Ecto neural progenitor cell (in vitro differentiated cells): Measurements from ENCODE around the gene RHOT1.
"Not testable (repeated sequence)": the region's sequence is repeated elsewhere in the genome, so short reads cannot be mapped to it uniquely, and the experiment has no call there.

Source experiments
- DNase-seq: peaks from one replicate; pipeline ENCODE4 v3.0.0-alpha.2; 2018; ENCODE audit warnings: low spot score

RHOT1 gene

GRCh38 chr17:32124985-32125847, 17.1 kb upstream of the RHOT1 start:
- DNase-seq = no peak

GRCh38 chr17:32125848-32126153, 16.5 kb upstream of the RHOT1 start:
- DNase-seq = no peak

DNA sequence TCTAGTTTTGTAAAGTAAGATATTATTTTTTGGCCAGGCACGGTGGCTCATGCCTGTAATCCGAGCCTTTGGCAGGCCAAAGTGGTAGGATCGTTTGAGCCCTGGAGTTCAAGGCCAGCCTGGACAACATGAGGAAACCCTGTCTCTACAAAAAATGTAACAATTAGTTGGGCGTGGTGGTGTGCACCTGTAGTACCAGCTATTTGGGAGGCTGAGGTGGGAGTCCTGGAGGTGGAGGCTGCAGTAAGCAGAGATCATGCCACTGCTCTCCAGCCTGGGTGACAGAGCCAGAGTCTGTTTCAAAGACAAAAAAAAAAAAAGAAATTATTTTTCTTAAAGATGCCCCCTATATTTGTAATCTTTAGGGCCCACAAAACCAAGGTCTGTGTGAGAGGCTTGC, 16.0 kb upstream of the RHOT1 start:
- DNase-seq = no peak

DNA sequence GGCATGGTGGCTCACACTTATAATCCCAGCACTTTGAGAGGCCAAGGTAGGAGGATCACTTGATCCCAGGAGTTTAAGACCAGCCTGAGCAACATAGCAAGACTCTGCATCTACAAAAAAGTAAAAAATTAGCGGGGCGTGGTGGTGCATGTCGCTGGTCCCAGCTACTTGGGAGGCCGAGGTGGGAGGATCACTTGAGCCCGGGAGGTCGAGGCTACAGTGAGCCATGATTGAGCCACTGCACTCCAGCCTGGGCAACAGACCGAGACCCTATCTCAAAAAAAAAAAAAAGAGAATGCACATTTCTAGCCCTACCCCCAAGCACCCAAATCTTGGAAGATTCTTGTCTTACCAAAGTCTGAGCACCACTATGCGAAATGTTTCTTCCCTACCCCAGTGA, 15.6 kb upstream of the RHOT1 start:
- no peak for DNase-seq

GRCh38 chr17:32127158-32127897, 15.0 kb upstream of the RHOT1 start:
- peak; percentile 75 for DNase-seq

DNA sequence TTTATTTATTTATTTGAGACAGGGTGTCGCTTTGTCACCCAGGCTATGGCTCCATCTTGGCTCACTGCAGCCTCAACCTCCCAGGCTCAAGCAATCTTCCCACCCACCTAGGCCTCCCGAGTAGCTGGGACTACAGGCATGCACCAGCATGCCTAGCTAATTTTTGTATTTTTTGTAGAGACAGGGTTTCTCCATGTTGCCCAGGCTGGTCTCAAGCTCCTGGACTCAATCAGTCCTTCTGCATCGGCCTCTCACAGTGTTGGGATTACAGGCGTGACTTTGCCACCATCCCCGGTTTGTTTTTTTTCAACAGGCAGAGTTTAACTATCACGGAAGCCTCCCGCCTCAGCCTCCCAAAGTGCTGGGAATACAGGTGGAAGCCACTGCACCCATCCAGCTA, 13.8 kb upstream of the RHOT1 start:
- DNase-seq = not testable (repeated sequence)

DNA sequence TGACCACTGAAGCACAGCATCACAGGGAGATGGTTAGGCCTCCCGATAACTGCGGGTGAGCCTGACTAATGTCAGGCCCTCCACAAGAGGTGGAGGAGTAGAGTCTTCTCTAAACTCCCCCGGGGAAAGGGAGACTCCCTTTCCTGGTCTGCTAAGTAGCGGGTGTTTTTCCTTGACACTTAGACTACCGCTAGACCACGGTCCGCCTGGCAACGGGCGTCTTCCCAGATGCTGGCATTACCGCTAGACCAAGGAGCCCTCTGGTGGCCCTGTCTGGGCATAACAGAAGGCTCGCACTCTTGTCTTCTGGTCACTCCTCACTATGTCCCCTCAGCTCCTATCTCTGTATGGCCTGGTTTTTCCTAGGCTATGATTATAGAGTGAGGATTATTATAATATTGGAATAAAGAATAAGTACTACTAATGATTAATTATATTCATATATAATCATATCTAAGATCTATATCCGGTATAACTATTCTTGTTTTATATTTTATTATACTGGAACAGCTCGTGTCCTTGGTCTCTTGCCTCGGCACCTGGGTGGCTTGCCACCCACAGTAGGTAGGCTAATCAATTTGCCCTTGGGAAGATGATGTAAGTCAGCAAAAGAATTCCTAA, 6.7 kb upstream of the RHOT1 start:
- not testable (repeated sequence) for DNase-seq

- no peak for DNase-seq
Observed at GRCh38 chr17:32136856-32137255, 5.4 kb upstream of the RHOT1 start.

GRCh38 chr17:32139504-32139903, 2.8 kb upstream of the RHOT1 start:
- not testable (repeated sequence) for DNase-seq

GRCh38 chr17:32141258-32141657, 1.0 kb upstream of the RHOT1 start:
- no peak for DNase-seq

- no peak for DNase-seq
Observed at GRCh38 chr17:32141679-32142037, 644 bp upstream of the RHOT1 start.

DNA sequence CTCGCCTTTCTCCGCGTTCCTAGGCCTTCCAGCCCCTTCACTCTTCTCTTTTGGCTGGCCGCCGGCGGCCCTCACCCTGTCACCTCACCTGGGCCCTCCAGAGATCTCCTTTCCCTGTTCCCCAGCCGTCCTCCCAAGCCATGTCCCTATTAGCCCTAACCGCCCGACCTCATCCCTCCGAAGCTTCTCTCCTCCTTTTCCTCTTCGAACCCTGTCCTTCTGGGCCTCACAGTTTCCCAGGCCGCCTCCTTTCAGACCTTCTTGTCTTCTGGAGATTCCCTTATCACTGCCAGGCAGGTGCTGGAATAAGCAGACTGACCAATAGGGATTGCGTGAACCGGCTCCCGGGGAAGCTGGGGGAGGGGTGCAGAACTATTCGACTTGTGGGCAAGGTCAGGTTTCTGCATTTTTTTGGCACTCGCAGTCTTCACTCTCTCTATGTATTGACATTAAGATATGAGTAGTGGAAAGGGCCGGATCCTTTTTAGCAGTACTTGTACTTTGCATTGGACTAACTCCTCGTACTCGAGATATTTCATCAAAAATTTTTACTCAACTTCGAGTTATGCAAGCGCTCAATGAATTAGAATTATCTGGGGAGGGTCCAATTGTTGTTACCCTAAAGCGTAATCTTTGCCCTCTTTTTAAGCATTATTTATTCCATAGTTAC, 690 bp downstream of the RHOT1 start:
- DNase-seq = no peak

DNA sequence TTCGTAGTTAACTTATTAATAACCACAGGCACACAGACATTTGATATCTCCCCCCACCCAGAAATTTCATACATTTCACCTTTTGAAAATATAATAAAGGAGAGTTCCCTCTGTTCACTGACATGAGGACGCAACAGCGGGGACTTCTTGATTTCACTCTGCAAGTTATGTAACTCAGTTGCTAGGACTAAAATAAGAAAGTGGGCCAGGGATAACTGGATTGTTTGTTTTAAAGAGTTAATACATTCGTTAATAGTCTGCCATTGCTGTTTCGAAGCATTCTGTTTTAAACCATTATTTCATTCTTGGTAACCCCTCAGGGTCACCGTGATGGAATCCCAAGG, 1.2 kb downstream of the RHOT1 start:
- DNase-seq = no peak

GRCh38 chr17:32144442-32144841, 2.1 kb downstream of the RHOT1 start:
- DNase-seq = not testable (repeated sequence)

DNA sequence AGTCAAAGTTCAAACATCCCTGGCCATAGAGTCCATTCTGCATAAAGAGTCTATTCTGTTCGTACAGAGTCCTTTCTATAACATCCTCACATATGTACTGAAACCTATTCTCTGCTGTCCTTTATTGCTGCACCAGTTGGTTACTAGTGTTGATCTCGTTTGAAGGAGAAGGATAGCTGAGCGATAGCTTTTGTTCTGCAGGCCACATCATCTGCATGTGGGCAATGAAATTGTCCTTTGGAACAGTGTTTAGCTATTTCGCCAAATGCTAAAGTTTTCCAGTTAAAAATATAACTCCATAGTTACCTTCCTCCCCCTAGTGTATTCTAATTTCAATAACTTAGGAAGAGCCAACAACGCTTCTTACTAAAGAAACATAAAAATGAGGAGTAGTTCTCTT, 6.0 kb downstream of the RHOT1 start:
- DNase-seq = no peak

GRCh38 chr17:32150358-32150757, 8.1 kb downstream of the RHOT1 start:
- no peak for DNase-seq

GRCh38 chr17:32152130-32152529, 9.8 kb downstream of the RHOT1 start:
- no peak for DNase-seq

- DNase-seq = no peak
Observed at GRCh38 chr17:32155896-32156295, 13.6 kb downstream of the RHOT1 start.

GRCh38 chr17:32156656-32157055, 14.4 kb downstream of the RHOT1 start:
- DNase-seq = no peak

- no peak for DNase-seq
Observed at GRCh38 chr17:32157225-32157624, 14.9 kb downstream of the RHOT1 start.

DNA sequence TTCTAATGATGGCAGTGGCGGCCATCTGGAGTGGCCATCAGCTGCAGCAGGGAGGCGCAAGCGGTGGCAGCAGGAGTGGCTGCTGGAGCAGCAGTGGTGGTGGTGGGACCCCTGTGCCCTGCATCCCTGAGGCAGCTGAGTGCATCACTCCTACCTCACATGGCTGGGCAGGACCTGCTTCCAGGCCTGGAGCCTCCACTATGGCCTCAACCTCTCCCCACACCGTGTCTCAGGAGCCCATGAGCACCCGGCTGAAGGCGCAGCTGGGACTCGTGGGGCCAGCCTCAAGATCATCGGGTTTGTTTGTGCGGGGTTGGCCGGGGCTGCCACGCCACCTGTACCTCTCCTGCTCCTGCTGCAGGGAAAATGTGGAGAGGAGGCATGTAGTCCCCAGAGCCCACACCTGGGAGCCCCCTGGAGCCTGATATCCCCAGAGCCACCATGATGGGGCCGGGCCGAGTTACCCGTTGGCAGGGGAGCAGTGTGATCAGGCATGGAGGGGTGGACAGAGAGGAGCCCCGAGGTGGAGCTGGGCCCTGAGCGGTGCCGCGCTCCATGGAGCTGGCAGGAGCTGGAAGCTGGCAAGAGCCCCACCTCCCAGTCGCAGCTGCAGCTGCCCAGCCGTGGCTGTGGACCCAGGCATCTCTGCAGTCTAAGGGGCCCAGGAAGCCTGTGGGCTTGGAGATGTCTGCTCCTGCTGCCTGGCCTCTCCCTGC, 16.7 kb downstream of the RHOT1 start:
- DNase-seq = no peak
